ENCODE measurements around the gene ZCCHC8.
"Not testable (repeated sequence)": the region's sequence is repeated elsewhere in the genome, so short reads cannot be mapped to it uniquely, and the experiment has no call there.

ZCCHC8 gene

GRCh38 chr12:122471324-122472226, 29.2 kb downstream of the ZCCHC8 start:
- peak; percentile 53 for DNase-seq (ENCODE audit: low read depth, low spot score)

- DNase-seq (ENCODE audit: low read depth, low spot score): not testable (repeated sequence)
These were observed 30.2 kb downstream of the ZCCHC8 start for GRCh38 chr12:122470576-122470975.

- DNase-seq (ENCODE audit: low read depth, low spot score): not testable (repeated sequence)
These were observed 30.9 kb downstream of the ZCCHC8 start for GRCh38 chr12:122469856-122470255.

GRCh38 chr12:122467983-122468382, 32.7 kb downstream of the ZCCHC8 start:
- DNase-seq (ENCODE audit: low read depth, low spot score): no peak

GRCh38 chr12:122464317-122465042, 36.3 kb downstream of the ZCCHC8 start:
- DNase-seq (ENCODE audit: low read depth, low spot score): not testable (repeated sequence)

- no peak for DNase-seq (ENCODE audit: low read depth, low spot score)
These were observed 40.1 kb downstream of the ZCCHC8 start for GRCh38 chr12:122460641-122461040.

GRCh38 chr12:122460061-122460460, 40.7 kb downstream of the ZCCHC8 start:
- no peak for DNase-seq (ENCODE audit: low read depth, low spot score)

GRCh38 chr12:122459211-122459610, 41.5 kb downstream of the ZCCHC8 start:
- DNase-seq (ENCODE audit: low read depth, low spot score): no peak

- DNase-seq (ENCODE audit: low read depth, low spot score): no peak
These were observed 42.4 kb downstream of the ZCCHC8 start for GRCh38 chr12:122458105-122459035.

GRCh38 chr12:122457627-122458026, 43.1 kb downstream of the ZCCHC8 start:
- DNase-seq (ENCODE audit: low read depth, low spot score): no peak

GRCh38 chr12:122454739-122455138, 46.0 kb downstream of the ZCCHC8 start:
- no peak for DNase-seq (ENCODE audit: low read depth, low spot score)

- DNase-seq (ENCODE audit: low read depth, low spot score): no peak
These were observed 46.4 kb downstream of the ZCCHC8 start for GRCh38 chr12:122454250-122454721.

GRCh38 chr12:122452701-122453285, 47.9 kb downstream of the ZCCHC8 start:
- DNase-seq (ENCODE audit: low read depth, low spot score): no peak

- DNase-seq (ENCODE audit: low read depth, low spot score): no peak
These were observed 51.4 kb downstream of the ZCCHC8 start for GRCh38 chr12:122449317-122449716.

GRCh38 chr12:122447825-122448224, 52.9 kb downstream of the ZCCHC8 start:
- not testable (repeated sequence) for DNase-seq (ENCODE audit: low read depth, low spot score)

- DNase-seq (ENCODE audit: low read depth, low spot score): not testable (repeated sequence)
These were observed 54.3 kb downstream of the ZCCHC8 start for GRCh38 chr12:122446390-122446789.

GRCh38 chr12:122444071-122444470, 56.7 kb downstream of the ZCCHC8 start:
- not testable (repeated sequence) for DNase-seq (ENCODE audit: low read depth, low spot score)

- not testable (repeated sequence) for DNase-seq (ENCODE audit: low read depth, low spot score)
These were observed 61.9 kb downstream of the ZCCHC8 start for GRCh38 chr12:122438822-122439221.

- DNase-seq (ENCODE audit: low read depth, low spot score): no peak
These were observed 63.0 kb downstream of the ZCCHC8 start for GRCh38 chr12:122437656-122438121.

- no peak for DNase-seq (ENCODE audit: low read depth, low spot score)
These were observed 65.5 kb downstream of the ZCCHC8 start for GRCh38 chr12:122435186-122435585.

GRCh38 chr12:122429043-122429442, 71.7 kb downstream of the ZCCHC8 start:
- DNase-seq (ENCODE audit: low read depth, low spot score): not testable (repeated sequence)

All from smooth muscle cell of the brain vasculature (primary cell).